Neural cell (in vitro differentiated cells): ENCODE results near the gene FCAMR. TPM values are rescaled to one million over a fixed set of nuclear protein-coding genes. Genes with fewer than 3 reads are reported as not detected.

Experiments
- H2AFZ ChIP-seq: fragments of 200-600, 300-800 bp; sonication (generic), shearing (Covaris generic); 2 replicates; pipeline ENCODE4 v1.6.0; 2014; ENCODE audit warnings: low read depth, mild to moderate bottlenecking, antibody characterized with exemption, low read length, moderate library complexity
- H3F3A ChIP-seq: fragments of 200-600 bp; shearing (Covaris generic); 2 replicates; pipeline ENCODE4 v1.6.1; 2016; ENCODE audit warnings: mild to moderate bottlenecking, moderate library complexity, mixed read lengths, antibody characterized with exemption, low read length; ENCODE audit not compliant: insufficient read depth, poor library complexity, severe bottlenecking
- H3K27ac ChIP-seq: fragments of 200-600, 300-800 bp; sonication (generic), shearing (Covaris generic); 2 replicates; pipeline ENCODE4 v1.5.1; 2014; ENCODE audit warnings: mild to moderate bottlenecking, low read length, moderate library complexity
- H3K27me3 ChIP-seq: fragments of 300-800, 200-600 bp; sonication (generic), shearing (Covaris generic); 2 replicates; pipeline ENCODE4 v1.6.0; 2014; ENCODE audit warnings: mild to moderate bottlenecking, low read depth, low read length, moderate library complexity; ENCODE audit not compliant: insufficient read depth
- H3K36me3 ChIP-seq: fragments of 300-800, 200-600 bp; sonication (generic), shearing (Covaris generic); 2 replicates; pipeline ENCODE4 v1.5.1; 2014; ENCODE audit warnings: mild to moderate bottlenecking, antibody characterized with exemption, low read length, moderate library complexity; ENCODE audit not compliant: insufficient read depth
- H3K4me2 ChIP-seq: fragments of 300-800, 200-600 bp; sonication (generic), shearing (Covaris generic); 2 replicates; pipeline ENCODE4 v1.6.0; 2014; ENCODE audit warnings: mild to moderate bottlenecking, low read length
- H3K4me3 ChIP-seq: fragments of 300-800, 200-600 bp; sonication (generic), shearing (Covaris generic); 2 replicates; pipeline ENCODE4 v1.5.1; 2014; ENCODE audit warnings: mild to moderate bottlenecking, low read length, moderate library complexity
- H3K79me2 ChIP-seq: fragments of 200-600 bp; shearing (Covaris generic); replicated peaks from 2 replicates; pipeline ENCODE4 v1.6.0; 2014; ENCODE audit warnings: mild to moderate bottlenecking, low read length, moderate library complexity; ENCODE audit not compliant: insufficient read depth
- H3K9ac ChIP-seq: fragments of 300-800, 200-600 bp; sonication (generic), shearing (Covaris generic); 2 replicates; pipeline ENCODE4 v1.6.1; 2016; ENCODE audit warnings: mild to moderate bottlenecking, low read length, mixed read lengths
- H3K9me2 ChIP-seq: fragments of 200-600 bp; shearing (Covaris generic); 2 replicates; pipeline ENCODE4 v1.6.1; 2016; ENCODE audit warnings: mild to moderate bottlenecking, low read length, mixed read lengths; ENCODE audit not compliant: insufficient read depth
- H3K9me3 ChIP-seq: fragments of 200-600, 300-800 bp; sonication (generic), shearing (Covaris generic); 2 replicates; pipeline ENCODE4 v1.6.1; 2016; ENCODE audit warnings: mild to moderate bottlenecking, mixed run types, low read length, moderate library complexity, mixed read lengths
- H4K20me1 ChIP-seq: fragments of 200-600 bp; shearing (Covaris generic); 2 replicates; pipeline ENCODE4 v1.6.1; 2016; ENCODE audit warnings: mild to moderate bottlenecking, mixed run types; ENCODE audit not compliant: insufficient read depth
- EP300 ChIP-seq: fragments of 450-650 bp; conservative IDR thresholded peaks from 2 replicates; pipeline ENCODE4 v1.6.1; 2014; ENCODE audit warnings: antibody characterized with exemption, mild to moderate bottlenecking, moderate library complexity; ENCODE audit not compliant: poor library complexity, severe bottlenecking
- EZH2 ChIP-seq: fragments of 200-600, 300-800 bp; shearing (Covaris generic), sonication (generic); IDR thresholded peaks from 2 replicates; pipeline ENCODE4 v1.6.1; 2014; ENCODE audit warnings: antibody characterized with exemption, low read length, borderline replicate concordance, mild to moderate bottlenecking; ENCODE audit not compliant: insufficient read depth, poor library complexity, severe bottlenecking
- MXI1 ChIP-seq: fragments of 450-650 bp; conservative IDR thresholded peaks from 2 replicates; pipeline ENCODE4 v1.6.1; 2014; ENCODE audit warnings: antibody characterized with exemption, mild to moderate bottlenecking; ENCODE audit not compliant: poor library complexity, severe bottlenecking
- POLR2AphosphoS5 ChIP-seq: IDR thresholded peaks from 2 replicates; pipeline ENCODE4 v1.6.1; 2012
- RAD21 ChIP-seq: fragments of 450-650 bp; conservative IDR thresholded peaks from 2 replicates; pipeline ENCODE4 v1.6.1; 2014; ENCODE audit warnings: antibody characterized with exemption, mild to moderate bottlenecking, moderate library complexity
- SMC3 ChIP-seq: fragments of 450-650 bp; conservative IDR thresholded peaks from 2 replicates; pipeline ENCODE4 v1.6.1; 2014; ENCODE audit warnings: antibody characterized with exemption, mild to moderate bottlenecking, moderate library complexity; ENCODE audit not compliant: poor library complexity
- TAF1 ChIP-seq: IDR thresholded peaks from 2 replicates; pipeline ENCODE4 v1.6.1; 2012; ENCODE audit warnings: low read depth
- polyA plus RNA-seq: library from polyadenylated mRNA; depleted of rRNA; stranded (reverse); fragments of >200 nt; gene quantifications from 2 replicates; pipeline ENCODE4 v1.2.3, GENCODE V29; 2014
- TF ChIP-seq, protein P1 (sequence below): fragments of 450-650 bp; IDR thresholded peaks from 2 replicates; pipeline ENCODE4 v1.5.1; 2014; ENCODE audit warnings: antibody characterized with exemption, mild to moderate bottlenecking, moderate library complexity; ENCODE audit not compliant: poor library complexity, severe bottlenecking
- TF ChIP-seq, protein P2 (sequence below): IDR thresholded peaks from 2 replicates; pipeline ENCODE4 v1.6.1; 2012; ENCODE audit warnings: borderline replicate concordance

Gene FCAMR
- polyA plus RNA-seq, 1 donor from 2014 or later: not detected

DNA sequence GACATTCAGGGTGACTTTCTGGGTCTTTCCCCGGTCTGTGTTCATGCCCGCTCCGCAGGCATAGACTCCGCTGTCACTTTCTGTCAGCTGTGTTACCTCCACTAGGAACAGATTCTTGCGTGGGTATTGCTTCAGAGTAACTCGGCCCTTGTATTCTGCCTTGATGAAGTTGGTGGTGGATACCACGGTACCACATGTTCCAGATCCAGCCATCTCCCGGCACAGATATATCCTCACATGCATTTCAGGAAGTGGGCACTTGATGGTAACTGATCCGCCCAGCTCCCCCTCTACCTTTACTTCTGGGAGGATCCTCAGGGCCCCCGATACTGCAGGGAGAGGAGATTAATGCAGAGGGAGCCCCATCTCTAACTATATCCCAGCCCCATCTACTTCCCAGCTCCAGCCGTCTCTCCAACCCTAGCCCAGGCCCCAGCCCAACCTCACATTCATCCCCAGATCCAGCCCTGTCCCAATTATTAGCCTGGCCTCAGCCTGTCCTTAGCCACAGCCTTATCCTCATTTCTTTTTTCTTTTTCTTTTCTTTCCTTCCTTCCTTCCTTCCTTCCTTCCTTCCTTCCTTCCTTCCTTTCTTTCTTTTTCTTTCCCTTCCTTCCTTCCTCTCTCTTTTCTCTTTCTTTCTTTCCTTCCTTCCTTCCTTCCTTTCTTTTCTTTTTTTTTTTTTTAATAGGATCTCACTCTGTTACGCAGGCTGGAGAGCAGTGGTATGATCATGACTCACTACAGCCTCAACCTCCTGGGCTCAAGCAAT, 56.3 kb downstream of the FCAMR start:
- TF ChIP-seq POLR2AphosphoS5: no peak
- TF ChIP-seq MXI1: no peak
- no peak for TF ChIP-seq TAF1
- no peak for TF ChIP-seq RAD21
- no peak for TF ChIP-seq EP300
- TF ChIP-seq, protein P1, sequence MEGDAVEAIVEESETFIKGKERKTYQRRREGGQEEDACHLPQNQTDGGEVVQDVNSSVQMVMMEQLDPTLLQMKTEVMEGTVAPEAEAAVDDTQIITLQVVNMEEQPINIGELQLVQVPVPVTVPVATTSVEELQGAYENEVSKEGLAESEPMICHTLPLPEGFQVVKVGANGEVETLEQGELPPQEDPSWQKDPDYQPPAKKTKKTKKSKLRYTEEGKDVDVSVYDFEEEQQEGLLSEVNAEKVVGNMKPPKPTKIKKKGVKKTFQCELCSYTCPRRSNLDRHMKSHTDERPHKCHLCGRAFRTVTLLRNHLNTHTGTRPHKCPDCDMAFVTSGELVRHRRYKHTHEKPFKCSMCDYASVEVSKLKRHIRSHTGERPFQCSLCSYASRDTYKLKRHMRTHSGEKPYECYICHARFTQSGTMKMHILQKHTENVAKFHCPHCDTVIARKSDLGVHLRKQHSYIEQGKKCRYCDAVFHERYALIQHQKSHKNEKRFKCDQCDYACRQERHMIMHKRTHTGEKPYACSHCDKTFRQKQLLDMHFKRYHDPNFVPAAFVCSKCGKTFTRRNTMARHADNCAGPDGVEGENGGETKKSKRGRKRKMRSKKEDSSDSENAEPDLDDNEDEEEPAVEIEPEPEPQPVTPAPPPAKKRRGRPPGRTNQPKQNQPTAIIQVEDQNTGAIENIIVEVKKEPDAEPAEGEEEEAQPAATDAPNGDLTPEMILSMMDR: no peak
- TF ChIP-seq EZH2: no peak
- no peak for TF ChIP-seq SMC3
- TF ChIP-seq, protein P2, sequence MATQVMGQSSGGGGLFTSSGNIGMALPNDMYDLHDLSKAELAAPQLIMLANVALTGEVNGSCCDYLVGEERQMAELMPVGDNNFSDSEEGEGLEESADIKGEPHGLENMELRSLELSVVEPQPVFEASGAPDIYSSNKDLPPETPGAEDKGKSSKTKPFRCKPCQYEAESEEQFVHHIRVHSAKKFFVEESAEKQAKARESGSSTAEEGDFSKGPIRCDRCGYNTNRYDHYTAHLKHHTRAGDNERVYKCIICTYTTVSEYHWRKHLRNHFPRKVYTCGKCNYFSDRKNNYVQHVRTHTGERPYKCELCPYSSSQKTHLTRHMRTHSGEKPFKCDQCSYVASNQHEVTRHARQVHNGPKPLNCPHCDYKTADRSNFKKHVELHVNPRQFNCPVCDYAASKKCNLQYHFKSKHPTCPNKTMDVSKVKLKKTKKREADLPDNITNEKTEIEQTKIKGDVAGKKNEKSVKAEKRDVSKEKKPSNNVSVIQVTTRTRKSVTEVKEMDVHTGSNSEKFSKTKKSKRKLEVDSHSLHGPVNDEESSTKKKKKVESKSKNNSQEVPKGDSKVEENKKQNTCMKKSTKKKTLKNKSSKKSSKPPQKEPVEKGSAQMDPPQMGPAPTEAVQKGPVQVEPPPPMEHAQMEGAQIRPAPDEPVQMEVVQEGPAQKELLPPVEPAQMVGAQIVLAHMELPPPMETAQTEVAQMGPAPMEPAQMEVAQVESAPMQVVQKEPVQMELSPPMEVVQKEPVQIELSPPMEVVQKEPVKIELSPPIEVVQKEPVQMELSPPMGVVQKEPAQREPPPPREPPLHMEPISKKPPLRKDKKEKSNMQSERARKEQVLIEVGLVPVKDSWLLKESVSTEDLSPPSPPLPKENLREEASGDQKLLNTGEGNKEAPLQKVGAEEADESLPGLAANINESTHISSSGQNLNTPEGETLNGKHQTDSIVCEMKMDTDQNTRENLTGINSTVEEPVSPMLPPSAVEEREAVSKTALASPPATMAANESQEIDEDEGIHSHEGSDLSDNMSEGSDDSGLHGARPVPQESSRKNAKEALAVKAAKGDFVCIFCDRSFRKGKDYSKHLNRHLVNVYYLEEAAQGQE: no peak
- H3K27ac ChIP-seq: no peak overlapping the region
- H3K9me2 ChIP-seq: no peaks in the 10 kb centered on the region
- no peak overlapping the region for H3K4me3 ChIP-seq
- H3K9ac ChIP-seq: no peak overlapping the region
- no peaks in the 10 kb centered on the region for H3F3A ChIP-seq
- H3K27me3 ChIP-seq: peaks cover 21% of the 10 kb centered on the region
- H3K9me3 ChIP-seq: no peaks in the 10 kb centered on the region
- no peaks in the 10 kb centered on the region for H4K20me1 ChIP-seq
- no peak overlapping the region for H2AFZ ChIP-seq
- no peaks in the 10 kb centered on the region for H3K36me3 ChIP-seq
- H3K79me2 ChIP-seq: no peaks in the 10 kb centered on the region
- H3K4me2 ChIP-seq: no peak overlapping the region

DNA sequence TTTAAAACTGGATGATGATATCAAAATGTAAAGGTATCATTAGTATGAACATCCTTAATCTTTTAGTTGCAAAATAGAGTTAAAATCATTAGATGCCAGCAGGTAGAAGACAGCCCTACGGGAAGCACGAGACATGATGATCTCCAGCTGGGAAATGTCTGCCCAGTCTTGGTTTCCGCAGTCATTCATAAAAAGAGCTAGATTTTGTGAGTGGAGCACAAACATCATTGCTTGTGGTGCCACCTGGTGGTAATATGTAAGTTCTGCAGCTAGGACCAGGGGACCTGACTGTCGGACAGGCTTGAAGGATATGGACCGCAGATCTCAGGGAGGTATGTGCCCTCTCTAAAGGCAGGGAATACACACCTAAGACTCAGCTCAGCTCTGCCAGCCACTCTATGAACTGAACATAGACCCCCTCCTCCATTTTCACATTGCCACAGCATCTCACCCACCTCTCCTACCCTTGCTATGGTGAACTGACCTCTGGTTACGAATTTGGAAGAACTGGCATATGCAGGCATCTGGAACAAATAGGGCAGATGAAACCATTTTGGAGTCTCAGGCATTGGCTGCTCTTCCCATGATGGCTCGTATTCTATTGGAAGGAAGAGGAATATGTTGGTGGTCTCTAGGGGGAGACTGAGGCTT, 57.7 kb downstream of the FCAMR start:
- Histone ChIP-seq H4K20me1 (no peaks in the 10 kb centered on the region), H3K9me2 (no peaks in the 10 kb centered on the region), H3K4me3 (peak overlapping the region; percentile 8), H3F3A (no peaks in the 10 kb centered on the region), H2AFZ (no peak overlapping the region), H3K9me3 (no peaks in the 10 kb centered on the region), H3K36me3 (no peaks in the 10 kb centered on the region), H3K79me2 (no peaks in the 10 kb centered on the region), H3K4me2 (no peak overlapping the region), H3K27ac (no peak overlapping the region), H3K27me3 (peaks cover 35% of the 10 kb centered on the region), H3K9ac (no peak overlapping the region)
- TF ChIP-seq, protein P2: no peak
- TF ChIP-seq EZH2 (no peak), TAF1 (no peak), MXI1 (peak; percentile 40), POLR2AphosphoS5 (peak; percentile 3), EP300 (no peak), SMC3 (peak; percentile 95), RAD21 (peak; percentile 89)
- TF ChIP-seq, protein P1: peak; percentile 92
